H1 (cell line): Measurements from ENCODE around the gene ALPK3. TPM values are rescaled to one million over a fixed set of nuclear protein-coding genes. Genes with fewer than 3 reads are reported as not detected.

Source experiments
- CTCF ChIA-PET: fragments of 300-600 bp; sonication (Branson Sonifier 250); formaldehyde crosslinking; loops from one replicate; lab custom pipeline; 2021; ENCODE audit not compliant: partially characterized antibody; lab: Charles Lee
- POLR2A ChIA-PET: fragments of 300-600 bp; sonication (Branson Sonifier 250); formaldehyde crosslinking; loops from one replicate; lab custom pipeline; 2021; ENCODE audit warnings: inconsistent platforms; ENCODE audit not compliant: partially characterized antibody; lab: Charles Lee
- DNase-seq, 2 experiments: peaks; one replicate each; pipeline versions ENCODE4 v3.0.0 to v3.0.0-alpha.2; 2010 to 2022; ENCODE audit warnings: low spot score in 2 of 2, low read depth in 1 of 2, mixed read lengths in 1 of 2
- FAIRE-seq: peaks from 2 replicates; lab custom pipeline; 2011; peaks lifted over from hg19 to GRCh38; lab: Jason Lieb, UNC
- H2AFZ ChIP-seq: 2 replicates; pipeline ENCODE4 v1.8.1; 2012; ENCODE audit warnings: low read length, inconsistent platforms
- H2AK5ac ChIP-seq: 2 replicates; pipeline ENCODE4 v1.6.1; 2013; ENCODE audit warnings: low read depth, low read length
- H2BK120ac ChIP-seq: replicated peaks from 2 replicates; pipeline ENCODE3; 2013; ENCODE audit warnings: low read depth, low read length, inconsistent platforms
- H2BK12ac ChIP-seq: 2 replicates; pipeline ENCODE4 v1.6.1; 2013; ENCODE audit warnings: low read depth, low read length
- H2BK15ac ChIP-seq: 2 replicates; pipeline ENCODE4 v1.6.1; 2013; ENCODE audit warnings: low read length
- H2BK20ac ChIP-seq: 2 replicates; pipeline ENCODE4 v1.6.1; 2013; ENCODE audit warnings: low read length
- H2BK5ac ChIP-seq: 2 replicates; pipeline ENCODE4 v1.6.1; 2013; ENCODE audit warnings: low read depth, low read length
- H3K14ac ChIP-seq: 2 replicates; pipeline ENCODE4 v1.6.1; 2013; ENCODE audit warnings: inconsistent platforms; ENCODE audit not compliant: insufficient read length
- H3K18ac ChIP-seq: 2 replicates; pipeline ENCODE4 v1.6.1; 2013; ENCODE audit warnings: low read length; ENCODE audit errors: extremely low read depth
- H3K23ac ChIP-seq: 2 replicates; pipeline ENCODE4 v1.6.1; 2013; ENCODE audit warnings: inconsistent platforms; ENCODE audit not compliant: insufficient read length
- H3K23me2 ChIP-seq: 2 replicates; pipeline ENCODE4 v1.6.1; 2013; ENCODE audit warnings: low read depth, low read length
- H3K27ac ChIP-seq: 2 replicates; pipeline ENCODE4 v1.6.1; 2011; ENCODE audit warnings: low read depth, low read length, inconsistent platforms
- H3K27me3 ChIP-seq, 4 experiments: replicated peaks in 1 of 4; 1 replicate in 1 of 4; 2 replicates in 3 of 4; pipeline versions ENCODE4 v1.6.1 to v1.8.1; 2011 to 2013; ENCODE audit warnings: low read length in 3 of 4, mild to moderate bottlenecking in 3 of 4, inconsistent platforms in 2 of 4, mixed read lengths in 2 of 4, moderate library complexity in 1 of 4; ENCODE audit not compliant: control insufficient read depth in 3 of 4, insufficient read depth in 3 of 4; ENCODE audit errors: extremely low read depth in 1 of 4
- H3K36me3 ChIP-seq, 4 experiments: 2 replicates each; pipeline versions ENCODE4 v1.6.1 to v1.8.1; 2011 to 2013; ENCODE audit warnings: mild to moderate bottlenecking in 4 of 4, low read length in 3 of 4, moderate library complexity in 2 of 4, control low read depth in 1 of 4, inconsistent platforms in 1 of 4; ENCODE audit not compliant: insufficient read depth in 4 of 4, control insufficient read depth in 2 of 4
- H3K4ac ChIP-seq: replicated peaks from 2 replicates; pipeline ENCODE3; 2013; ENCODE audit warnings: low read length, low read depth, mixed read lengths, inconsistent platforms; ENCODE audit not compliant: insufficient read length
- H3K4me1 ChIP-seq, 4 experiments: replicated peaks in 1 of 4; 1 replicate in 1 of 4; 2 replicates in 3 of 4; pipeline versions ENCODE4 v1.6.1 to v1.8.1; 2011 to 2013; ENCODE audit warnings: low read length in 3 of 4, inconsistent platforms in 2 of 4, mixed read lengths in 1 of 4; ENCODE audit not compliant: insufficient read depth in 4 of 4, control insufficient read depth in 3 of 4
- H3K4me2 ChIP-seq, 2 experiments: 2 replicates each; pipeline versions ENCODE4 v1.6.1 to v1.8.1; 2011 to 2013; ENCODE audit warnings: low read depth in 2 of 2, low read length in 2 of 2, control low read depth in 1 of 2, inconsistent platforms in 1 of 2, mild to moderate bottlenecking in 1 of 2; ENCODE audit not compliant: insufficient read depth in 1 of 2
- H3K4me3 ChIP-seq, 4 experiments: fragments of 200-600, 300-600 bp in 1 of 4; sonication (generic), shearing (Covaris generic), sonication (Bioruptor Twin) in 1 of 4; 2 replicates each; pipeline versions ENCODE4 v1.5.1 to v1.8.1; 2011 to 2016; ENCODE audit warnings: low read length in 4 of 4, low read depth in 3 of 4, control low read depth in 2 of 4, inconsistent platforms in 2 of 4, mild to moderate bottlenecking in 2 of 4, mixed read lengths in 1 of 4, moderate library complexity in 1 of 4; ENCODE audit not compliant: insufficient read depth in 2 of 4; ENCODE audit errors: extremely low read depth in 1 of 4
- H3K56ac ChIP-seq: replicated peaks from 2 replicates; pipeline ENCODE3; 2013; ENCODE audit warnings: low read depth, mild to moderate bottlenecking, mixed read lengths, low read length, inconsistent platforms; ENCODE audit not compliant: insufficient read length
- H3K79me1 ChIP-seq: 2 replicates; pipeline ENCODE4 v1.6.1; 2013; ENCODE audit warnings: low read depth, low read length, control low read depth
- H3K79me2 ChIP-seq, 2 experiments: 2 replicates each; pipeline versions ENCODE4 v1.6.1 to v1.8.1; 2012 to 2013; ENCODE audit warnings: low read length in 2 of 2, mild to moderate bottlenecking in 2 of 2, inconsistent platforms in 1 of 2; ENCODE audit not compliant: insufficient read depth in 2 of 2, control insufficient read depth in 1 of 2
- H3K9ac ChIP-seq, 4 experiments: replicated peaks in 1 of 4; 1 replicate in 1 of 4; 2 replicates in 3 of 4; pipeline versions ENCODE4 v1.6.1 to v1.8.1; 2011 to 2013; ENCODE audit warnings: low read depth in 3 of 4, low read length in 3 of 4, control low read depth in 2 of 4, mild to moderate bottlenecking in 2 of 4, moderate library complexity in 2 of 4, inconsistent platforms in 1 of 4; ENCODE audit errors: extremely low read depth in 1 of 4
- H3K9me3 ChIP-seq, 2 experiments: 2 replicates each; pipeline versions ENCODE4 v1.6.1 to v1.8.1; 2012 to 2013; ENCODE audit warnings: mild to moderate bottlenecking in 2 of 2, moderate library complexity in 2 of 2, control low read depth in 1 of 2, inconsistent platforms in 1 of 2, low read depth in 1 of 2, low read length in 1 of 2, mixed read lengths in 1 of 2; ENCODE audit not compliant: insufficient read depth in 2 of 2
- H4K20me1 ChIP-seq, 2 experiments: replicated peaks in 1 of 2; 2 replicates each; pipeline versions ENCODE3 to v1.8.1; 2011 to 2013; ENCODE audit warnings: inconsistent platforms in 2 of 2, low read length in 2 of 2, mild to moderate bottlenecking in 1 of 2; ENCODE audit not compliant: insufficient read depth in 2 of 2, control insufficient read depth in 1 of 2
- H4K5ac ChIP-seq: 2 replicates; pipeline ENCODE4 v1.6.1; 2013; ENCODE audit warnings: low read length, low read depth, mixed read lengths, inconsistent platforms; ENCODE audit not compliant: insufficient read length
- H4K8ac ChIP-seq: 2 replicates; pipeline ENCODE4 v1.8.0; 2013; ENCODE audit warnings: mild to moderate bottlenecking, moderate library complexity, low read length, inconsistent platforms; ENCODE audit not compliant: insufficient read depth; ENCODE audit errors: extremely low read depth
- H4K91ac ChIP-seq: replicated peaks from 2 replicates; pipeline ENCODE3; 2013; ENCODE audit warnings: low read length, mixed read lengths, inconsistent platforms; ENCODE audit not compliant: insufficient read length
- ASH2L ChIP-seq: fragments of 200-600, 300-600 bp; sonication (generic); IDR thresholded peaks from one replicate; pipeline ENCODE4 v1.7.1; 2017; ENCODE audit warnings: low read length
- FOSL1 ChIP-seq: IDR thresholded peaks from 2 replicates; pipeline ENCODE4 v1.6.1; 2011; ENCODE audit warnings: mild to moderate bottlenecking, low read depth, low read length, moderate library complexity; ENCODE audit not compliant: insufficient read depth
- MAFK ChIP-seq: IDR thresholded peaks from 2 replicates; pipeline ENCODE4 v1.6.1; 2012; ENCODE audit warnings: low read depth, mild to moderate bottlenecking, improper control_type of control experiment, low read length
- POLR2AphosphoS5 ChIP-seq: IDR thresholded peaks from 2 replicates; pipeline ENCODE4 v1.6.1; 2011; ENCODE audit warnings: low read depth, low read length
- POU5F1 ChIP-seq: IDR thresholded peaks from 2 replicates; pipeline ENCODE4 v1.6.1; 2011; ENCODE audit warnings: low read depth, mild to moderate bottlenecking, low read length, moderate library complexity
- SP2 ChIP-seq: IDR thresholded peaks from 2 replicates; pipeline ENCODE4 v1.6.1; 2012; ENCODE audit warnings: mild to moderate bottlenecking, low read length, inconsistent platforms
- YY1 ChIP-seq: IDR thresholded peaks from 2 replicates; pipeline ENCODE4 v1.6.1; 2011; ENCODE audit warnings: low read depth, mild to moderate bottlenecking, low read length
- WGBS, 2 experiments: shearing (Covaris generic) in 1 of 2; methylation state at CpG; one replicate each; pipeline versions ENCODE4 v1.1.6 to v1.1.7; 2013 to 2015; ENCODE audit warnings: low lambda C conversion rate in 2 of 2, mixed read lengths in 2 of 2, inconsistent platforms in 1 of 2, low coverage in 1 of 2, missing lambda C conversion rate in 1 of 2; ENCODE audit not compliant: insufficient replicate concordance in 2 of 2, insufficient coverage in 1 of 2, insufficient read length in 1 of 2; ENCODE audit errors: extremely low coverage in 1 of 2, missing lambda C conversion rate in 1 of 2; 5-methylcytosine and 5-hydroxymethylcytosine counted together
- polyA plus RNA-seq, 7 experiments: library from polyadenylated mRNA; depleted of rRNA in 3 of 7; stranded (reverse) in 5 of 7; unstranded in 2 of 7; fragments of >200 nt in 5 of 7; fragments of 200-250 nt in 2 of 7; gene quantifications; 1 replicate in 5 of 7; 2 replicates in 1 of 7; 4 replicates in 1 of 7; pipeline versions ENCODE4 v1.2.1 to v1.2.3, GENCODE V29; 2011 to 2013; ENCODE audit warnings: missing spikeins in 2 of 7, mixed read lengths in 2 of 7
- total RNA-seq: library from RNA; stranded (reverse); fragmentation: NEBNext Ultra II Directional; extraction: Animal tissue kit (Norgen Biotek cat#: 25700); gene quantifications from 2 replicates; pipeline ENCODE4 v1.2.1, GENCODE V29; 2021

ALPK3 gene
- total and polyA plus RNA-seq, 2 of the 8 experiments (the other 6 are each of a cell fraction or from before 2014, with no cell fraction given) = 4.4 to 19.2 TPM

GRCh38 chr15:84880822-84881519, 63.8 kb downstream of the ALPK3 start:
- no peaks in the 10 kb centered on the region for H3K79me1 ChIP-seq
- no peak overlapping the region for H2BK12ac ChIP-seq
- ChIA-PET CTCF (interaction anchor here (0.8 to 1.5 kb wide), 7 partner anchors 9 to 70 kb away, joined by 3 to 7 read pairs (median 4); no protein-coding TSS in a partner anchor), POLR2A (no interaction called here)
- H2BK120ac ChIP-seq = no peak overlapping the region
- H4K8ac ChIP-seq = no peak overlapping the region; the same call in 1 of the 2 replicates
- H4K5ac ChIP-seq = no peak overlapping the region
- no peak overlapping the region for H3K4ac ChIP-seq
- no peak overlapping the region for H3K18ac ChIP-seq
- no peak overlapping the region for H2BK5ac ChIP-seq
- H3K9ac ChIP-seq = no peak overlapping the region
- H2AK5ac ChIP-seq = no peak overlapping the region
- no peak overlapping the region for H3K4me2 ChIP-seq
- no peak overlapping the region for H3K14ac ChIP-seq
- H3K79me2 ChIP-seq = no peaks in the 10 kb centered on the region
- H3K4me1 ChIP-seq = peaks cover 0 to 4% (median 0%) of the 10 kb centered on the region in 4 experiments; a peak in 1 of 7 replicates
- no peak overlapping the region for H3K27ac ChIP-seq
- no peaks in the 10 kb centered on the region for H3K9me3 ChIP-seq
- H4K20me1 ChIP-seq = no peaks in the 10 kb centered on the region
- 83% methylated on average over 8 of the region's 8 CpGs; no CpG with 5 or more reads in 1 of the 2 experiments for WGBS, 2 experiments
- no peak overlapping the region for H2AFZ ChIP-seq
- H3K36me3 ChIP-seq = no peaks in the 10 kb centered on the region
- no peak overlapping the region for H3K23ac ChIP-seq
- H2BK15ac ChIP-seq = no peak overlapping the region
- no peak overlapping the region for H4K91ac ChIP-seq
- H3K4me3 ChIP-seq = no peak overlapping the region
- no peak overlapping the region for H3K56ac ChIP-seq
- no peak for TF ChIP-seq ASH2L
- no peak for TF ChIP-seq SP2
- TF ChIP-seq POU5F1 = no peak
- no peak for TF ChIP-seq POLR2AphosphoS5
- TF ChIP-seq YY1 = no peak
- TF ChIP-seq MAFK = no peak
- no peak for TF ChIP-seq FOSL1
- no peak overlapping the region for H2BK20ac ChIP-seq
- FAIRE-seq (no peak), DNase-seq (no peak)
- H3K27me3 ChIP-seq = no peaks in the 10 kb centered on the region
- no peaks in the 10 kb centered on the region for H3K23me2 ChIP-seq
